ENCODE data around the gene EHBP1L1.

DNA sequence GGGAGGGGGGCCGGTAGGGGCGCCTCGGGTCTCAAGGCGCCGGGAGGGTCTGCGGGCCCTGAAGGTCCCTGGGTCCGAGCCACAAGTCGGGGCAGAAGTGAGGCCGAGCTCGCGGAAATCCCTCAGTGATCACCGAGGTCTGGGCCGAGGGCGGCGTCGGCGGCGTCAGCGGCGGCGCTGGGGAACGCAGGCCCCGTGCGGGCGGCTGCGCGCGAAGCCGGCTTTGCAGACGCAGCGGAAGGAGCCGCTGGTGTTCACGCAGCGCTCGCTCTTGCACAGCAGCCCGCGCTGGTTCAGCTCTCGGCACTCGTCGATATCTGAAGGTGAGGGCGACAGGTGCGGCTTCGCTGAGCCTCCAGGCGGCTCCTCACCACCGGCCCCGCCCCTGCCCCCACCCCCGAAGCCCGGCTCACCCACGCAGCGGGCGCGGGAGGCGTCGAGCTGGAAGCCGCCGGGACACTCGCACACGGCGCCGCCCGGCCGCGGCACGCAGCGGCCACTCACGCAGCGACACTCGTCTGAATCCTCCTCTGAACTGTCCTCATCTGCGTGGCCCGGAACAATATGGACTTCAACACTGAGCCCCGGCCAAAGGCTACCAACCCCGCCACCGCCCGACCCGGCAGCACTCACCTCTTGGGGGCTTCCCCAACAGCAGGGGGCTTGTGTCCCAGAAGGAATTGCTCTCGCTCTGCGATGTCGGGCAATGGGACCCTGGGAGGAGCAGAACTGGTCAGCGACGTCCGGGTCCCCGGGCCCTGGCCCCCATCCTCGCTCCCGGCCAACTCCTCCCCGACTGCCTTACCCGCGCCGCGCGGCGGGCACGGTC lies 36.7 kb upstream of the EHBP1L1 start:
- TF ChIP-seq CTCF (conservative IDR thresholded peaks at IDR 0.05; ENCODE audit: low read length): no peak
- no peak for TF ChIP-seq EZH2phosphoT487 (IDR thresholded peaks at IDR 0.05; ENCODE audit: borderline replicate concordance, low read depth, low read length)

Measured in OCI-LY7 (cell line).